B cell (primary cell): ENCODE measurements around the gene IL3RA. TPM values are rescaled to one million over a fixed set of nuclear protein-coding genes. Genes with fewer than 3 reads are reported as not detected.

Experiments
- ATAC-seq: fragments of 200-7000 bp; cut with Tn5 transposase; one replicate; pipeline ENCODE4 v1.10.0; 2021; ENCODE audit warnings: low read depth, mild to moderate bottlenecking, moderate number of reproducible peaks, moderate library complexity
- CTCF ChIA-PET: fragments of 350-600 bp; sonication (Branson Sonifier 250); formaldehyde crosslinking; loops from one replicate; lab custom pipeline; 2021; ENCODE audit warnings: antibody characterized with exemption, inconsistent platforms; lab: Charles Lee
- POLR2A ChIA-PET: fragments of 350-600 bp; sonication (Branson Sonifier 250); formaldehyde crosslinking; loops from one replicate; lab custom pipeline; 2021; ENCODE audit warnings: antibody characterized with exemption; lab: Charles Lee
- DNase-seq: peaks from one replicate; pipeline ENCODE4 v3.0.0; 2013
- H2AFZ ChIP-seq: 2 replicates; pipeline ENCODE4 v1.6.1; 2012; ENCODE audit warnings: mild to moderate bottlenecking, low read depth, low read length; ENCODE audit not compliant: insufficient read depth, poor library complexity, severe bottlenecking
- H3K27ac ChIP-seq, 2 donors: 1 replicate in 1 of 2; 2 replicates in 1 of 2; pipeline ENCODE4 v1.5.1; 2012 to 2013; ENCODE audit warnings: low read length in 2 of 2, mild to moderate bottlenecking in 2 of 2, moderate library complexity in 1 of 2
- H3K27me3 ChIP-seq, 4 experiments: fragments of 200-600 bp in 1 of 4; sonication (generic) in 1 of 4; replicated peaks in 1 of 4; 1 replicate in 2 of 4; 2 replicates in 2 of 4; pipeline versions ENCODE4 v1.6.1 to v1.7.0; 2013 to 2016; ENCODE audit warnings: low read length in 3 of 4, mild to moderate bottlenecking in 2 of 4, mixed read lengths in 1 of 4, moderate library complexity in 1 of 4; ENCODE audit not compliant: insufficient read depth in 4 of 4, control insufficient read depth in 3 of 4; ENCODE audit errors: control extremely low read depth in 1 of 4
- H3K36me3 ChIP-seq, 2 experiments: replicated peaks in 1 of 2; 1 replicate in 1 of 2; 2 replicates in 1 of 2; pipeline versions ENCODE4 v1.6.1 to v1.7.1; 2013; ENCODE audit warnings: low read length in 1 of 2; ENCODE audit not compliant: insufficient read depth in 2 of 2, control insufficient read depth in 1 of 2; ENCODE audit errors: control extremely low read depth in 1 of 2, extremely low read depth in 1 of 2
- H3K4me1 ChIP-seq, 2 donors: fragments of 200-600 bp in 1 of 2; sonication (generic) in 1 of 2; 1 replicate in 1 of 2; 2 replicates in 1 of 2; pipeline versions ENCODE4 v1.5.1 to v1.6.1; 2013 to 2017; ENCODE audit warnings: low read length in 2 of 2; ENCODE audit not compliant: control insufficient read depth in 2 of 2, insufficient read depth in 2 of 2
- H3K4me2 ChIP-seq: replicated peaks from 2 replicates; pipeline ENCODE3; 2012; ENCODE audit warnings: mild to moderate bottlenecking, low read depth, low read length; ENCODE audit not compliant: poor library complexity, severe bottlenecking
- H3K4me3 ChIP-seq, 5 experiments: fragments of 200-600 bp in 1 of 5; sonication (generic) in 1 of 5; 1 replicate in 3 of 5; 2 replicates in 2 of 5; pipeline versions ENCODE4 v1.5.1 to v1.7.0; 2011 to 2016; ENCODE audit warnings: low read length in 4 of 5, mild to moderate bottlenecking in 4 of 5, low read depth in 2 of 5, control low read depth in 1 of 5, moderate library complexity in 1 of 5; ENCODE audit not compliant: insufficient read depth in 1 of 5; ENCODE audit errors: control extremely low read depth in 1 of 5, extremely low read depth in 1 of 5
- H3K79me2 ChIP-seq: fragments of 200-600 bp; sonication (generic); one replicate; pipeline ENCODE4 v1.6.0; 2016; ENCODE audit warnings: low read length; ENCODE audit not compliant: control insufficient read depth, insufficient read depth
- H3K9ac ChIP-seq: fragments of 200-600 bp; sonication (generic); 2 replicates; pipeline ENCODE4 v1.6.1; 2017; ENCODE audit warnings: mild to moderate bottlenecking, low read length, moderate library complexity
- H3K9me3 ChIP-seq, 3 donors: one replicate each; pipeline versions ENCODE4 v1.6.1 to v1.7.1; 2013; ENCODE audit warnings: low read length in 2 of 3; ENCODE audit not compliant: control insufficient read depth in 2 of 3, insufficient read depth in 1 of 3; ENCODE audit errors: control extremely low read depth in 1 of 3
- H4K20me1 ChIP-seq: 2 replicates; pipeline ENCODE4 v1.6.0; 2012; ENCODE audit warnings: mild to moderate bottlenecking, low read length; ENCODE audit not compliant: insufficient read depth, control insufficient read depth, poor library complexity, severe bottlenecking
- H3K27ac Mint-ChIP-seq: one replicate; pipeline ENCODE4 v1.8.0; 2021; ENCODE audit warnings: mixed read lengths
- H3K27me3 Mint-ChIP-seq: one replicate; pipeline ENCODE4 v1.8.0; 2021; ENCODE audit warnings: mixed read lengths
- H3K4me1 Mint-ChIP-seq: one replicate; pipeline ENCODE4 v1.8.0; 2021; ENCODE audit warnings: mixed read lengths
- H3K4me3 Mint-ChIP-seq: one replicate; pipeline ENCODE4 v1.8.0; 2021; ENCODE audit warnings: mixed read lengths
- H3K9me3 Mint-ChIP-seq: one replicate; pipeline ENCODE4 v1.8.0; 2022; ENCODE audit warnings: mixed read lengths; ENCODE audit not compliant: insufficient read depth
- CTCF ChIP-seq: fragments of 200-600 bp; IDR thresholded peaks from one replicate; pipeline ENCODE4 v1.8.0; 2022; ENCODE audit warnings: antibody characterized with exemption, mild to moderate bottlenecking
- EZH2 ChIP-seq: IDR thresholded peaks from 2 replicates; pipeline ENCODE4 v1.6.1; 2012; ENCODE audit warnings: borderline replicate concordance, low read depth, mild to moderate bottlenecking, moderate library complexity, low read length; ENCODE audit not compliant: insufficient read depth, poor library complexity, severe bottlenecking
- WGBS: methylation state at CpG from one replicate; pipeline ENCODE4 v1.1.5; 2013; ENCODE audit warnings: missing lambda C conversion rate; ENCODE audit not compliant: insufficient coverage; 5-methylcytosine and 5-hydroxymethylcytosine counted together
- intact Hi-C: fragments of 100-400 bp; cut with micrococcal nuclease; formaldehyde crosslinking; loops from one replicate; pipeline ENCODE4 v1.10.0; 2022
- polyA plus RNA-seq: library from polyadenylated mRNA; depleted of rRNA; stranded (reverse); fragments of >200 nt; gene quantifications from 2 replicates; pipeline ENCODE4 v1.2.3, GENCODE V29; 2012
- total RNA-seq, 2 donors: library from RNA; stranded (reverse); fragments of 120-200 nt in 1 of 2; gene quantifications; 1 replicate in 1 of 2; 2 replicates in 1 of 2; pipeline versions ENCODE4 v1.2.3 to v1.2.4, GENCODE V29; 2013 to 2022

The IL3RA gene
- total and polyA plus RNA-seq, 2 donors (not counting 1 experiment from before 2014, with no cell fraction given), result 1.6 to 31.6 TPM

GRCh38 chrX:1417921-1418771, 81.6 kb downstream of the IL3RA start:
- WGBS, result 94% methylated on average over 16 of the region's 20 CpGs
- H3K27ac Mint-ChIP-seq, result no peak overlapping the region
- intact Hi-C loops, result loop anchor here (2.0 kb wide), 1 partner anchor 75 kb away; no protein-coding TSS in a partner anchor
- H3K27me3 Mint-ChIP-seq, result no peaks in the 10 kb centered on the region
- H3K4me2 ChIP-seq, result no peak overlapping the region
- no peak overlapping the region for H3K4me3 Mint-ChIP-seq
- DNase-seq (no peak), ATAC-seq (no peak)
- H3K9me3 ChIP-seq, result peaks cover 0 to 60% (median 18%) of the 10 kb centered on the region in 3 donors
- peaks cover 7% of the 10 kb centered on the region for H3K9me3 Mint-ChIP-seq
- POLR2A ChIA-PET, result no interaction called here
- H3K27ac ChIP-seq, result no peak overlapping the region
- no peak overlapping the region for H3K4me3 ChIP-seq
- H3K27me3 ChIP-seq, result no peaks in the 10 kb centered on the region
- CTCF ChIA-PET, result no interaction called here
- H3K4me1 ChIP-seq, result no peaks in the 10 kb centered on the region
- H3K4me1 Mint-ChIP-seq, result no peaks in the 10 kb centered on the region
- H3K9ac ChIP-seq, result no peak overlapping the region
- peaks cover 2 to 44% of the 10 kb centered on the region in 2 experiments for H3K36me3 ChIP-seq
- no peaks in the 10 kb centered on the region for H4K20me1 ChIP-seq
- no peak overlapping the region for H2AFZ ChIP-seq
- TF ChIP-seq EZH2 (no peak), CTCF (no peak)
- H3K79me2 ChIP-seq, result no peaks in the 10 kb centered on the region

GRCh38 chrX:1418901-1419544, 82.4 kb downstream of the IL3RA start:
- CTCF ChIA-PET, result no interaction called here
- DNase-seq, result no peak
- H3K36me3 ChIP-seq, result peaks cover 2 to 40% of the 10 kb centered on the region in 2 experiments
- Mint-ChIP-seq H3K4me1 (no peaks in the 10 kb centered on the region), H3K9me3 (peaks cover 7% of the 10 kb centered on the region), H3K27me3 (no peaks in the 10 kb centered on the region), H3K4me3 (no peak overlapping the region), H3K27ac (no peak overlapping the region)
- no peak overlapping the region for H3K9ac ChIP-seq
- H3K4me3 ChIP-seq, result no peak overlapping the region
- no peak overlapping the region for H2AFZ ChIP-seq
- no peak for TF ChIP-seq CTCF
- TF ChIP-seq EZH2, result no peak
- peaks cover 0 to 66% (median 20%) of the 10 kb centered on the region in 3 donors for H3K9me3 ChIP-seq
- no peaks in the 10 kb centered on the region for H3K4me1 ChIP-seq
- WGBS, result 96% methylated on average over 29 of the region's 29 CpGs
- intact Hi-C loops, result loop anchor here (2.0 kb wide), 1 partner anchor 74 kb away; no protein-coding TSS in a partner anchor
- no peaks in the 10 kb centered on the region for H3K79me2 ChIP-seq
- H3K27ac ChIP-seq, result no peak overlapping the region
- ATAC-seq, result no peak
- POLR2A ChIA-PET, result no interaction called here
- no peak overlapping the region for H3K4me2 ChIP-seq
- no peaks in the 10 kb centered on the region for H3K27me3 ChIP-seq
- H4K20me1 ChIP-seq, result no peaks in the 10 kb centered on the region
